GM12865 (cell line): ENCODE data around the gene BRS3.

Experiments used
- DNase-seq: peaks from one replicate; pipeline ENCODE4 v3.0.0; 2010; ENCODE audit warnings: low read depth
- H3K4me3 ChIP-seq: 2 replicates; pipeline ENCODE4 v1.5.1; 2011; ENCODE audit warnings: mild to moderate bottlenecking, low read depth, low read length, control low read depth
- CTCF ChIP-seq: IDR thresholded peaks from 2 replicates; pipeline ENCODE4 v1.5.1; 2011; ENCODE audit warnings: low read length, control low read depth, low read depth, inconsistent platforms; ENCODE audit not compliant: insufficient read depth; ENCODE audit errors: missing control alignments

BRS3 gene

GRCh38 chrX:136452614-136453013, 35.1 kb upstream of the BRS3 start:
- H3K4me3 ChIP-seq: no peak overlapping the region
- TF ChIP-seq CTCF: no peak
- DNase-seq: no peak

GRCh38 chrX:136453114-136453513, 34.6 kb upstream of the BRS3 start:
- no peak for TF ChIP-seq CTCF
- no peak overlapping the region for H3K4me3 ChIP-seq
- DNase-seq: no peak

GRCh38 chrX:136453771-136454170, 34.0 kb upstream of the BRS3 start:
- TF ChIP-seq CTCF: no peak
- H3K4me3 ChIP-seq: no peak overlapping the region
- DNase-seq: no peak

- TF ChIP-seq CTCF: no peak
- H3K4me3 ChIP-seq: no peak overlapping the region
- no peak for DNase-seq
Observed at GRCh38 chrX:136456133-136456532, 31.6 kb upstream of the BRS3 start.

- no peak for DNase-seq
- no peak for TF ChIP-seq CTCF
- H3K4me3 ChIP-seq: no peak overlapping the region
Observed at GRCh38 chrX:136457303-136457917, 30.3 kb upstream of the BRS3 start.

- no peak overlapping the region for H3K4me3 ChIP-seq
- no peak for TF ChIP-seq CTCF
- DNase-seq: no peak
Observed at GRCh38 chrX:136464589-136464988, 23.2 kb upstream of the BRS3 start.

GRCh38 chrX:136467303-136467702, 20.4 kb upstream of the BRS3 start:
- DNase-seq: no peak
- H3K4me3 ChIP-seq: no peak overlapping the region
- TF ChIP-seq CTCF: no peak
